Endothelial cell of umbilical vein (primary cell): ENCODE measurements around the gene DGCR6L. TPM values are rescaled to one million over a fixed set of nuclear protein-coding genes. Genes with fewer than 3 reads are reported as not detected.
"Not testable (repeated sequence)": the region's sequence is repeated elsewhere in the genome, so short reads cannot be mapped to it uniquely, and the experiment has no call there.

Experiments used
- BruUV-seq: library from RNA; stranded (reverse); fragments of 400-500 nt; replicated peaks from 2 replicates; lab custom pipeline; 2021; lab: Mats Ljungman, UMichigan
- CTCF ChIA-PET: fragments of 300-600, 350-600 bp; sonication (Branson Sonifier 250); formaldehyde crosslinking; loops from one replicate; lab custom pipeline; 2021; ENCODE audit warnings: antibody characterized with exemption, inconsistent platforms; lab: Charles Lee
- POLR2A ChIA-PET: fragments of 300-600, 350-600 bp; sonication (Branson Sonifier 250); formaldehyde crosslinking; loops from one replicate; lab custom pipeline; 2021; ENCODE audit warnings: antibody characterized with exemption, inconsistent platforms; lab: Charles Lee
- DNase-seq: peaks from one replicate; pipeline ENCODE4 v3.0.0-alpha.2; 2011; ENCODE audit warnings: low read depth, low spot score
- FAIRE-seq: peaks from 2 replicates; lab custom pipeline; 2011; peaks lifted over from hg19 to GRCh38; lab: Jason Lieb, UNC
- H2AFZ ChIP-seq: 2 replicates; pipeline ENCODE4 v1.6.0; 2012; ENCODE audit warnings: low read depth, low read length, control low read depth, inconsistent platforms
- H3K27ac ChIP-seq: 2 replicates; pipeline ENCODE4 v1.5.1; 2011; ENCODE audit warnings: low read depth, mild to moderate bottlenecking, control low read depth, low read length, moderate library complexity; ENCODE audit not compliant: insufficient read depth
- H3K27me3 ChIP-seq, 2 experiments: 2 replicates each; pipeline versions ENCODE4 v1.6.0 to v1.6.1; 2011; ENCODE audit warnings: low read length in 2 of 2, mixed read lengths in 1 of 2; ENCODE audit not compliant: control insufficient read depth in 2 of 2, insufficient read depth in 2 of 2
- H3K36me3 ChIP-seq, 2 experiments: 2 replicates in 1 of 2; 3 replicates in 1 of 2; pipeline ENCODE4 v1.5.1; 2011; ENCODE audit warnings: low read length in 2 of 2, mild to moderate bottlenecking in 1 of 2, moderate library complexity in 1 of 2; ENCODE audit not compliant: control insufficient read depth in 2 of 2, insufficient read depth in 2 of 2; ENCODE audit errors: extremely low read depth in 1 of 2
- H3K4me1 ChIP-seq: 3 replicates; pipeline ENCODE4 v1.5.1; 2011; ENCODE audit warnings: mild to moderate bottlenecking, low read length; ENCODE audit not compliant: control insufficient read depth, insufficient read depth; ENCODE audit errors: extremely low read depth
- H3K4me2 ChIP-seq: 2 replicates; pipeline ENCODE4 v1.6.1; 2011; ENCODE audit warnings: low read length, control low read depth, mixed read lengths; ENCODE audit not compliant: insufficient read depth
- H3K4me3 ChIP-seq, 3 experiments: fragments of 200-600 bp in 1 of 3; sonication (generic), shearing (Covaris generic) in 1 of 3; replicated peaks in 1 of 3; 2 replicates each; pipeline ENCODE4 v1.5.1; 2011 to 2016; ENCODE audit warnings: control low read depth in 3 of 3, low read length in 3 of 3, mild to moderate bottlenecking in 2 of 3, inconsistent platforms in 1 of 3, low read depth in 1 of 3, moderate library complexity in 1 of 3; ENCODE audit not compliant: insufficient read depth in 1 of 3
- H3K79me2 ChIP-seq: 2 replicates; pipeline ENCODE4 v1.6.0; 2012; ENCODE audit warnings: low read length, inconsistent platforms; ENCODE audit not compliant: control insufficient read depth, insufficient read depth
- H3K9ac ChIP-seq: replicated peaks from 2 replicates; pipeline ENCODE3; 2011; ENCODE audit warnings: low read length, control low read depth; ENCODE audit not compliant: insufficient read depth; ENCODE audit errors: extremely low read depth
- H3K9me1 ChIP-seq: replicated peaks from 3 replicates; pipeline ENCODE4 v1.6.0; 2011; ENCODE audit warnings: mild to moderate bottlenecking, low read length; ENCODE audit not compliant: control insufficient read depth, insufficient read depth; ENCODE audit errors: extremely low read depth
- H3K9me3 ChIP-seq: replicated peaks from 2 replicates; pipeline ENCODE4 v1.5.1; 2012; ENCODE audit warnings: low read length, inconsistent platforms; ENCODE audit not compliant: control insufficient read depth, insufficient read depth
- H4K20me1 ChIP-seq: replicated peaks from 2 replicates; pipeline ENCODE3; 2011; ENCODE audit warnings: mild to moderate bottlenecking, low read length; ENCODE audit not compliant: control insufficient read depth, insufficient read depth; ENCODE audit errors: extremely low read depth
- EZH2 ChIP-seq: IDR thresholded peaks from 2 replicates; pipeline ENCODE4 v1.6.1; 2012; ENCODE audit warnings: borderline replicate concordance, low read depth, mild to moderate bottlenecking, moderate library complexity, low read length, inconsistent platforms; ENCODE audit not compliant: severe bottlenecking
- FOS ChIP-seq: IDR thresholded peaks from 2 replicates; pipeline ENCODE4 v1.6.1; 2011; ENCODE audit warnings: mild to moderate bottlenecking, low read length, moderate library complexity, borderline replicate concordance; ENCODE audit not compliant: insufficient read depth
- GATA2 ChIP-seq: IDR thresholded peaks from 2 replicates; pipeline ENCODE4 v1.7.0; 2011; ENCODE audit warnings: low read depth, mild to moderate bottlenecking, moderate library complexity, mixed read lengths, low read length; ENCODE audit not compliant: insufficient read length, insufficient read depth
- JUN ChIP-seq: IDR thresholded peaks from 2 replicates; pipeline ENCODE4 v1.6.1; 2011; ENCODE audit warnings: borderline replicate concordance, low read depth; ENCODE audit not compliant: insufficient read length, insufficient read depth
- MYC ChIP-seq: IDR thresholded peaks from one replicate; pipeline ENCODE4 v1.6.1; 2011; ENCODE audit warnings: mild to moderate bottlenecking, low read depth, low read length
- POLR2A ChIP-seq: IDR thresholded peaks from 2 replicates; pipeline ENCODE4 v1.6.1; 2012; ENCODE audit warnings: low read depth, mild to moderate bottlenecking, control low read depth, low read length
- POLR2AphosphoS5 ChIP-seq: IDR thresholded peaks from 2 replicates; pipeline ENCODE4 v1.6.1; 2012; ENCODE audit warnings: low read depth, mild to moderate bottlenecking, control low read depth, low read length, moderate library complexity; ENCODE audit not compliant: insufficient read depth
- dilution Hi-C: fragments of 300-500 bp; cut with MboI; formaldehyde crosslinking; loops from one replicate; pipeline ENCODE4 v1.15.0; 2019; ENCODE audit warnings: low sequenced_read_pairs; ENCODE audit not compliant: extremely low pct_ligation_motif_present
- intact Hi-C: fragments of 100-400 bp; cut with micrococcal nuclease; formaldehyde crosslinking; loops from one replicate; pipeline ENCODE4 v1.10.0; 2022
- polyA plus RNA-seq, 4 experiments: library from polyadenylated mRNA; depleted of rRNA in 3 of 4; stranded (reverse) in 3 of 4; unstranded in 1 of 4; fragments of >200 nt; gene quantifications; 2 replicates each; pipeline versions ENCODE4 v1.2.1 to v1.2.3, GENCODE V29; 2011 to 2012; ENCODE audit warnings: missing spikeins in 1 of 4
- total RNA-seq: library from RNA; stranded (reverse); gene quantifications from 2 replicates; pipeline ENCODE4 v1.2.3, GENCODE V29; 2021
- TF ChIP-seq, protein P1 (sequence below), 2 donors: IDR thresholded peaks; 1 replicate in 1 of 2; 2 replicates in 1 of 2; pipeline ENCODE4 v1.5.1; 2011; ENCODE audit warnings: low read length in 2 of 2, mild to moderate bottlenecking in 2 of 2, moderate library complexity in 2 of 2, control low read depth in 1 of 2, inconsistent platforms in 1 of 2, low read depth in 1 of 2; ENCODE audit not compliant: insufficient read depth in 1 of 2; ENCODE audit errors: extremely low read depth in 1 of 2
- TF ChIP-seq, protein P2 (sequence below): IDR thresholded peaks from 2 replicates; pipeline ENCODE4 v1.6.1; 2011; ENCODE audit not compliant: insufficient read depth, insufficient read length

The DGCR6L gene
- total and polyA plus RNA-seq, 2 donors (not counting 3 experiments of a cell fraction or from before 2014, with no cell fraction given) = 38.0 to 67.5 TPM

DNA sequence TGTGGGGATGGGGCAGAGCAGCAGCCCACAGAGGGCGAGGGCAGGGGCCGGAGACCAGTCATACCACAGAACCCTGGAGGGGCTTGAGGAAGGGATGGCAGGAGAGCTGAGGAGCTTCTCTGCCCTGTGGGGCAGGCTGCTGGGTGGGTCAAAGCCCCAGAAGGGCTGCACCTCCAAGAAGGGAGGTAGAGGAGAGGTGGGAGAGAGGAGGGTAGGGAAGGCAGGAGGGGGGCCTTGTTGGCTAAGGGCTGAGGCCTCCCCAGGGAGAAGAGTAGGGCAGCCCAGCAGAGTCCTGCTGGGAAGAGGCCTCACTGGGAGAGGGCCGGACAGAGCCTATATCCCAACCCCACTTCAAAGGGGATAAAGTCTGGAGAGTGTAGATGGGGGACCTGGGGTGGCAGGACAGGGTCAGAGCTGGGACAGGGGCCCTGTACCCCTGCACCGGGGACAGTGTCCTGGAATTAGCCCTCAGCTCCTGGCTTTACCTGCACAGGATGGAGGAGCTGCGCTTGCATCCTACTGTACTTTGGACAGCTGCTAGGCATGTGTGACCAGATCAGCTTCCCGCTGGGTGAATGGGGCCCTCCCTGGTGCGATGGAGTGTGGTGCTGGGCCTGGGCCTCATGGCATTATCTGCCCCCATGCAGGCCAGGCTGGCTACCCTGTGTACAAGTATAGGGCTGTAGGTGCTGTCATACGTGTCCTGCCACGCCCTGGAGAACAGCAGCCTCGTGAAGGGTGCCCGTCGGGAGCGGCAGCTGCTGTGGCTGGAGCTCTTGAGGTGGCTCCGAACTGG lies 7.3 kb downstream of the DGCR6L start:
- Histone ChIP-seq H3K9me3 (no peaks in the 10 kb centered on the region), H3K4me3 (no peak overlapping the region), H3K79me2 (no peaks in the 10 kb centered on the region), H2AFZ (no peak overlapping the region), H3K9ac (no peak overlapping the region), H3K36me3 (no peaks in the 10 kb centered on the region), H3K4me2 (no peak overlapping the region), H4K20me1 (no peaks in the 10 kb centered on the region), H3K4me1 (no peaks in the 10 kb centered on the region), H3K27ac (no peak overlapping the region), H3K9me1 (no peaks in the 10 kb centered on the region), H3K27me3 (no peaks in the 10 kb centered on the region)
- intact Hi-C loops (no loop called here), dilution Hi-C loops (no loop called here)
- BruUV-seq = no TSS peak
- POLR2A ChIA-PET = no interaction called here
- FAIRE-seq (no peak), DNase-seq (no peak)
- TF ChIP-seq, protein P1, sequence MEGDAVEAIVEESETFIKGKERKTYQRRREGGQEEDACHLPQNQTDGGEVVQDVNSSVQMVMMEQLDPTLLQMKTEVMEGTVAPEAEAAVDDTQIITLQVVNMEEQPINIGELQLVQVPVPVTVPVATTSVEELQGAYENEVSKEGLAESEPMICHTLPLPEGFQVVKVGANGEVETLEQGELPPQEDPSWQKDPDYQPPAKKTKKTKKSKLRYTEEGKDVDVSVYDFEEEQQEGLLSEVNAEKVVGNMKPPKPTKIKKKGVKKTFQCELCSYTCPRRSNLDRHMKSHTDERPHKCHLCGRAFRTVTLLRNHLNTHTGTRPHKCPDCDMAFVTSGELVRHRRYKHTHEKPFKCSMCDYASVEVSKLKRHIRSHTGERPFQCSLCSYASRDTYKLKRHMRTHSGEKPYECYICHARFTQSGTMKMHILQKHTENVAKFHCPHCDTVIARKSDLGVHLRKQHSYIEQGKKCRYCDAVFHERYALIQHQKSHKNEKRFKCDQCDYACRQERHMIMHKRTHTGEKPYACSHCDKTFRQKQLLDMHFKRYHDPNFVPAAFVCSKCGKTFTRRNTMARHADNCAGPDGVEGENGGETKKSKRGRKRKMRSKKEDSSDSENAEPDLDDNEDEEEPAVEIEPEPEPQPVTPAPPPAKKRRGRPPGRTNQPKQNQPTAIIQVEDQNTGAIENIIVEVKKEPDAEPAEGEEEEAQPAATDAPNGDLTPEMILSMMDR (IDR thresholded peaks at IDR 0.05; ENCODE audit: extremely low read depth in 1 of 2, insufficient read depth in 1 of 2, low read depth in 1 of 2, low read length in 2 of 2) = no peak
- TF ChIP-seq FOS = no peak
- TF ChIP-seq MYC = no peak
- TF ChIP-seq GATA2 = no peak
- TF ChIP-seq, protein P2, sequence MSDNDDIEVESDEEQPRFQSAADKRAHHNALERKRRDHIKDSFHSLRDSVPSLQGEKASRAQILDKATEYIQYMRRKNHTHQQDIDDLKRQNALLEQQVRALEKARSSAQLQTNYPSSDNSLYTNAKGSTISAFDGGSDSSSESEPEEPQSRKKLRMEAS = no peak
- TF ChIP-seq POLR2A = no peak
- no peak for TF ChIP-seq POLR2AphosphoS5
- no peak for TF ChIP-seq EZH2
- no peak for TF ChIP-seq JUN
- CTCF ChIA-PET = no interaction called here

DNA sequence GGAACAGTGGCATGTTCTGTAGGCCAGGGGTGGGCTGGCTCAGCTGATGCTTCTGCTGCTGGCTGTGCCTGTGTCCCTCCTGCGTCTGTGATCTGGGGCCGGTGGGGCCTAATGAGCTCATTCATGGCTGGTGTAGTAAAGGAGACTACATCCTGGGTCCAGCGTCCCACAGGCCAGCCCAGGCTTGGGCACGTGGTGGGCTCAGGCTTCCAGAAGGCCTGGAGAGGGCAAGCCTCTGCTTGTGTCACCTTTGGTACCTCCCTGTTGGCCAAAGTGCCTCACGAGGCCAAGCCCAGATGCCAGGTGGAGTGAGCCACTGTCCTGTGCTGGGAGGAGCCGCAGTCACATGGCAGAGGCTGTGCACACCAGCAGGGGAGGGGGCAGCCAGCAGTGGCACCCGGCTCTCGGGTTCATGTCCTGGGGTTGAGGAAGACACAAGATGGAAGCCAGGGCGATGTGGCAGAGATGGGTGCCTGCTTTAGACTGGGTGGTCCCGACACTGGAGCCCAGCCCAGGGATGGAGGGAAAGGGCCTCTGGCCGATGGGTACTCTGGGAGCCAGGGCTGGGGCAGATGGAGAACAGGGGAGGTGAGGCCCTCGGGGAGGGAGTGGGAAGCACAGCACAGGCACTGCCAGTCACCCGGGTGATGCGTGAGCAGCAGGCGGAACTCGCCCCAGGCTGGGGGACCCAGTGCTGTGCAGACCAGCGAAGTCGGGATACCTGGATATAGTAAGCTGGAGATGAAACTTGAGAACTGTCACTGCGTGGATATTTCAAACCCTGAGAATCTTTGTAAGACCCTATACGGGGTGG lies 8.4 kb downstream of the DGCR6L start:
- BruUV-seq, H3K4me2 ChIP-seq, H3K27ac ChIP-seq, dilution Hi-C loops, H3K36me3 ChIP-seq, H3K9me3 ChIP-seq, H3K9me1 ChIP-seq, H4K20me1 ChIP-seq, H3K27me3 ChIP-seq, intact Hi-C loops, H3K9ac ChIP-seq, FAIRE-seq, H2AFZ ChIP-seq, H3K4me1 ChIP-seq, H3K4me3 ChIP-seq, DNase-seq, H3K79me2 ChIP-seq, POLR2A ChIA-PET: not testable (repeated sequence)
- CTCF ChIA-PET = interaction anchor here (0.9 kb wide), 1 partner anchor 8 kb away, joined by 3 read pairs; no protein-coding TSS in a partner anchor
